Amygdala (tissue), 56 donors: ENCODE data around the gene ZNF668.
A peak's percentile ranks its signal among the peaks of the same experiment; 100 is the strongest.

Experiments
- DNase-seq, 56 donors: peaks; one replicate each; lab custom pipeline; 2025; lab: John Stamatoyannopoulos, UW

ZNF668 gene

GRCh38 chr16:31063843-31064611 lies 10.0 kb downstream of the ZNF668 start:
- no peak for DNase-seq

GRCh38 chr16:31063495-31063842 lies 10.6 kb downstream of the ZNF668 start:
- no peak for DNase-seq

GRCh38 chr16:31061813-31062440 lies 12.1 kb downstream of the ZNF668 start:
- DNase-seq = no peak

GRCh38 chr16:31061126-31061812 lies 12.8 kb downstream of the ZNF668 start:
- no peak for DNase-seq

- no peak for DNase-seq
Observed at GRCh38 chr16:31055613-31056012, 18.4 kb downstream of the ZNF668 start.

- no peak for DNase-seq
Observed at GRCh38 chr16:31052114-31052513, 21.9 kb downstream of the ZNF668 start.

GRCh38 chr16:31050280-31051030 lies 23.6 kb downstream of the ZNF668 start:
- no peak for DNase-seq

- no peak for DNase-seq
Observed at GRCh38 chr16:31043898-31044481, 30.1 kb downstream of the ZNF668 start.

- no peak for DNase-seq
Observed at GRCh38 chr16:31043352-31043751, 30.7 kb downstream of the ZNF668 start.

- DNase-seq = no peak
Observed at GRCh38 chr16:31042866-31043265, 31.2 kb downstream of the ZNF668 start.

- peak in 14 of 56 donors; percentile 2 to 57 (median 18) for DNase-seq
Observed at GRCh38 chr16:31038993-31039392, 35.0 kb downstream of the ZNF668 start.

- no peak for DNase-seq
Observed at GRCh38 chr16:31036691-31037090, 37.3 kb downstream of the ZNF668 start.

- DNase-seq = peak; percentile 9 to 91 (median 78)
Observed at GRCh38 chr16:31033709-31034492, 40.1 kb downstream of the ZNF668 start.

- DNase-seq = peak; percentile 89 to 100 (median 96)
Observed at GRCh38 chr16:31032736-31033708, 41.0 kb downstream of the ZNF668 start, which contains the start of gene STX4. TSS of gene STX4 (plus strand) at chr16:31033558. CDS start at chr16:31033806, 248 bp downstream.

- DNase-seq = no peak
Observed at GRCh38 chr16:31031276-31031675, 42.8 kb downstream of the ZNF668 start.

- DNase-seq = no peak
Observed at GRCh38 chr16:31029272-31029671, 44.8 kb downstream of the ZNF668 start.

GRCh38 chr16:31025339-31025738 lies 48.7 kb downstream of the ZNF668 start:
- DNase-seq = no peak

- DNase-seq = no peak
Observed at GRCh38 chr16:31023627-31024226, 50.3 kb downstream of the ZNF668 start.
